GM10248 (cell line): ENCODE results near the gene PVR.
"Not testable (repeated sequence)": the region's sequence is repeated elsewhere in the genome, so short reads cannot be mapped to it uniquely, and the experiment has no call there.

Experiments used
- CTCF ChIA-PET: fragments of 300-600 bp; sonication (Branson Sonifier 250); formaldehyde crosslinking; extraction: SDS; loops from one replicate; lab custom pipeline; 2021; ENCODE audit warnings: antibody characterized with exemption; lab: Yijun Ruan, JAX
- POLR2A ChIA-PET: fragments of 350-650 bp; sonication (Branson Sonifier 250); formaldehyde crosslinking; extraction: SDS; loops from one replicate; lab custom pipeline; 2020; ENCODE audit warnings: antibody characterized with exemption; lab: Yijun Ruan, JAX
- DNase-seq: peaks from one replicate; pipeline ENCODE4 v3.0.0; 2012; ENCODE audit errors: extremely low spot score
- CTCF ChIP-seq: IDR thresholded peaks from 2 replicates; pipeline ENCODE4 v1.5.1; 2012; ENCODE audit warnings: mild to moderate bottlenecking, low read depth; ENCODE audit errors: extremely low read depth, missing control alignments, control extremely low read depth

PVR gene

DNA sequence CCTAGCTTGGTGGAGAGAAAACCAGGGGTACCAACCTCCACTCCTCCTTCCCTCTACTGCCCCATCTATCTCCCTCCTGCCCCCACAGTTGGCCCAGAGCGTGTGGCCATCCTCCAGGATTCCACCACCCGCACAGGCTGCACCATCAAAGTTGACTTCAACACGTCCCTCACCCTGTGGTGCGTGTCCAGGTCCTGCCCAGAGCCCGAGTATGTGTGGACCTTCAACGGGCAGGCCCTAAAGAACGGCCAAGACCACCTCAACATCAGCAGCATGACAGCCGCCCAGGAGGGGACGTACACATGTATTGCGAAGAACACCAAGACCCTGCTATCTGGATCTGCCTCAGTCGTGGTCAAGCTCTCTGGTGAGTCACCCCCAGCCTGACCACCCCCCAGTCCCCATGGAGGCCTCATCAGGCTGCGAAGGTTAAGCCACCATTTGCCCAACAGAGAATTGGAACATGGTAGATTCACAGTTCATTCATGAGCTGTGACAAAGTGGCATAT lies 61.8 kb downstream of the PVR start:
- no peak for TF ChIP-seq CTCF
- CTCF ChIA-PET = interaction anchor here (0.9 to 2.4 kb wide), 2 partner anchors 16 to 18 kb away, joined by 3 to 11 read pairs; no protein-coding TSS in a partner anchor
- POLR2A ChIA-PET = no interaction called here
- no peak for DNase-seq

DNA sequence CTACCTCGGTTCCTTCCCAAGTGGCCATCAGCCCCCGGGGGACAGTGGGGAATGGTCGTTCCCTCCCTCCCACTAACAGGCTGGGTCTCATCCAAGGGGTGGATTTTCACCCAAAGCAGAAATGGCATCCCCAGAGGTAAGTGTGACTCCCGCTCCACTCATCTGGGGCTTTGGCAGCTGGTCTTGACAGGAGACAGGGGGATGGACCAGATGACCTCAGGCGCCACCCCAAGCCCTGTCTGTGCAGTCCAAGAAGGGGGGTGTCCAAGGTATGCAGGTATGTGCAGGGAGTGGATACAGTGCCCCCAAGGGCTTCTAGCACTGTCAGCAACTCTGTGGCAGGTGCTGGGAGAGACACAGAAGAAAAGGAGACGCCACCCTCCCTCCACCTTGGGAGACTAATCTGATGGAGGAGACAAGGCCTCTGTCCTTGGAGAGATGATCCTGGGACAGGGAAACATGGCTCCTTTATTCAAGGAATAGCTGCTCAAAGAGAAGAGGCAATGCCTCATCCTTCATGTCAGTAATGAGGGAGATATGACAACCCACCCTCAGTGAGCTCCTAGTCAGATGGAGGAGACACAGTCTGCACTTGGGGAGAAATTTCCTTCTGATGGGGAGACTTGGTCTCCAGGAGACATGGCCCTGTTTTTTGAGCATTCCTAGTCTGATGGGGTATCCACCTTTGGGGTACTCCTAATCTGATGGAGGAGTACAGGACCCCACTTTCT lies 63.0 kb downstream of the PVR start:
- CTCF ChIA-PET = interaction anchor here (1.2 to 2.4 kb wide), 3 partner anchors 17 to 64 kb away, joined by 3 to 11 read pairs (median 4); no protein-coding TSS in a partner anchor
- DNase-seq = no peak
- POLR2A ChIA-PET = no interaction called here
- TF ChIP-seq CTCF = no peak

DNA sequence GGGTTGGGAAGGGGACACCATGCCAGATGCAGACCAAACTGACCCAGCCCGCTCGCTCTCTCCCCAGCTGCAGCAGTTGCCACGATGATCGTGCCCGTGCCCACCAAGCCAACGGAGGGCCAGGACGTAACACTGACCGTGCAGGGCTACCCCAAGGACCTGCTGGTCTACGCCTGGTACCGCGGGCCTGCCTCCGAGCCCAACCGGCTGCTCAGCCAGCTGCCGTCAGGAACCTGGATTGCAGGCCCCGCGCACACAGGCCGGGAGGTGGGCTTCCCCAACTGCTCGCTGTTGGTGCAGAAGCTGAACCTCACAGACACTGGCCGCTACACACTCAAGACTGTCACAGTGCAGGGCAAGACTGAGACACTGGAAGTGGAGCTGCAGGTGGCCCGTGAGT lies 64.1 kb downstream of the PVR start:
- no peak for DNase-seq
- ChIA-PET POLR2A (interaction anchor here (0.5 kb wide), 1 partner anchor 534 kb away, joined by 4 read pairs; no protein-coding TSS in a partner anchor), CTCF (interaction anchor here (1.0 to 3.5 kb wide), 6 partner anchors 15 to 76 kb away, joined by 3 to 26 read pairs (median 4); no protein-coding TSS in a partner anchor)
- TF ChIP-seq CTCF = no peak

GRCh38 chr19:44708940-44709339 lies 65.2 kb downstream of the PVR start:
- no peak for TF ChIP-seq CTCF
- ChIA-PET POLR2A (no interaction called here), CTCF (interaction anchor here (1.0 to 3.5 kb wide), 6 partner anchors 9 to 75 kb away, joined by 3 to 26 read pairs (median 5); no protein-coding TSS in a partner anchor)
- no peak for DNase-seq

DNA sequence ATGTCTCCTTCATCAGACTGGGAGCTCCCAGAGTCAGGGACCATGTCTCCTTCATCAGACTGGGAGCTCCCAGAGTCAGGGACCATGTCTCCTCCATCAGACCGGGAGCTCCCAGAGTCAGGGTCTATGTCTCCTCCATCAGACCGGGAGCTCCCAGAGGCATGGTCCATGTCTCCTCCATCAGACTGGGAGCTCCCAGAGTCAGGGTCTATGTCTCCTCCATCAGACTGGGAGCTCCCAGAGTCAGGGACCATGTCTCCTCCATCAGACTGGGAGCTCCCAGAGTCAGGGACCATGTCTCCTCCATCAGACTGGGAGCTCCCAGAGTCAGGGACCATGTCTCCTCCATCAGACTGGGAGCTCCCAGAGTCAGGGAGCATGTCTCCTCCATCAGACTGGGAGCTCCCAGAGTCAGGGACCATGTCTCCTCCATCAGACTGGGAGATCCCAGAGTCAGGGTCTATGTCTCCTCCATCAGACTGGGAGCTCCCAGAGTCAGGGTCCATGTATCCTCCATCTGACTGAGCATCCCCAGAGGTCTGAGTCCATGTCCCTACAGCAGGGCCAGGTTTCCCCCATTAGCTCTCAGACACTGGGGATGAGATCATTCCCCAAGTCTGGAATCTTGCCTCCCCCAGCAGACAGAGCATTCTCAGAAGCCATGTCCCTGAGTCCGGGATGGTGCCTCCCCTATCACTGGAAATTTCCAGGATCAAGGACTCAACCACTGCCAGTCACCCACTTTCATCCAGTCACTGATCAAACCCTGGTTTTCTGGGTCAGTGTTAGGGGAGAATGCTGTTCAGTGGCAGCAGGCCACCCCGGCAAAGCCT lies 65.9 kb downstream of the PVR start:
- POLR2A ChIA-PET = not testable (repeated sequence)

GRCh38 chr19:44710483-44710882 lies 66.8 kb downstream of the PVR start:
- ChIA-PET POLR2A (no interaction called here), CTCF (interaction anchor here (1.5 to 3.5 kb wide), 2 partner anchors 7 to 13 kb away, joined by 3 to 26 read pairs; no protein-coding TSS in a partner anchor)
- no peak for DNase-seq
- no peak for TF ChIP-seq CTCF

More for the DNA sequence above, 65.9 kb downstream of the PVR start:
- DNase-seq = not testable (repeated sequence)
- CTCF ChIA-PET = interaction anchor here (1.5 to 3.5 kb wide), 4 partner anchors 8 to 61 kb away, joined by 3 to 26 read pairs (median 6); no protein-coding TSS in a partner anchor
